IMR-90 (cell line): Measurements from ENCODE around the gene TRIM44. TPM values are rescaled to one million over a fixed set of nuclear protein-coding genes. Genes with fewer than 3 reads are reported as not detected.

ENCODE experiments used
- ATAC-seq: fragments of 200-7000 bp; cut with Tn5 transposase; 2 replicates; pipeline ENCODE4 v1.9.1; 2020; ENCODE audit warnings: low read depth, mild to moderate bottlenecking, moderate library complexity
- BruUV-seq: library from RNA; stranded (reverse); fragments of 400-500 nt; replicated peaks from 2 replicates; lab custom pipeline; 2021; lab: Mats Ljungman, UMichigan
- CTCF ChIA-PET: fragments of 300-600 bp; formaldehyde crosslinking; extraction: SDS; loops from one replicate; lab custom pipeline; 2021; ENCODE audit warnings: antibody characterized with exemption; lab: Yijun Ruan, JAX
- POLR2A ChIA-PET: fragments of 300-600 bp; sonication (Branson Sonifier 250); formaldehyde crosslinking; loops from one replicate; lab custom pipeline; 2022; ENCODE audit warnings: antibody characterized with exemption; ENCODE audit not compliant: unreplicated experiment; lab: Charles Lee
- DNase-seq: peaks from one replicate; pipeline ENCODE4 v3.0.0; 2013
- H2AFZ ChIP-seq: replicated peaks from 2 replicates; pipeline ENCODE3; 2013; ENCODE audit warnings: low read length, mild to moderate bottlenecking; ENCODE audit not compliant: poor library complexity
- H2AK5ac ChIP-seq: 2 replicates; pipeline ENCODE4 v1.6.1; 2013; ENCODE audit warnings: low read depth, low read length, inconsistent platforms
- H2AK9ac ChIP-seq: replicated peaks from 2 replicates; pipeline ENCODE3; 2013; ENCODE audit warnings: mild to moderate bottlenecking, low read depth, low read length, moderate library complexity; ENCODE audit not compliant: poor library complexity
- H2BK120ac ChIP-seq: 2 replicates; pipeline ENCODE4 v1.6.1; 2013; ENCODE audit warnings: low read depth, low read length, inconsistent platforms
- H2BK15ac ChIP-seq: 3 replicates; pipeline ENCODE4 v1.6.1; 2013; ENCODE audit warnings: low read depth, low read length, inconsistent platforms
- H2BK20ac ChIP-seq: 2 replicates; pipeline ENCODE4 v1.6.1; 2013; ENCODE audit warnings: low read depth, mild to moderate bottlenecking, inconsistent platforms, low read length, moderate library complexity
- H2BK5ac ChIP-seq: 2 replicates; pipeline ENCODE4 v1.6.1; 2013; ENCODE audit warnings: mild to moderate bottlenecking, low read depth, low read length, inconsistent platforms; ENCODE audit not compliant: poor library complexity, severe bottlenecking
- H3K14ac ChIP-seq: replicated peaks from 2 replicates; pipeline ENCODE4 v1.6.1; 2013; ENCODE audit warnings: low read depth, low read length, inconsistent platforms
- H3K18ac ChIP-seq: 2 replicates; pipeline ENCODE4 v1.6.1; 2013; ENCODE audit warnings: low read depth, low read length, control low read depth
- H3K23ac ChIP-seq: 2 replicates; pipeline ENCODE4 v1.6.1; 2013; ENCODE audit warnings: low read depth, low read length, inconsistent platforms
- H3K27ac ChIP-seq: 2 replicates; pipeline ENCODE4 v1.5.1; 2013; ENCODE audit warnings: mild to moderate bottlenecking, control low read depth, low read length; ENCODE audit not compliant: insufficient read depth
- H3K27me3 ChIP-seq: 2 replicates; pipeline ENCODE4 v1.6.1; 2013; ENCODE audit warnings: low read length; ENCODE audit not compliant: control insufficient read depth, insufficient read depth
- H3K36me3 ChIP-seq: 2 replicates; pipeline ENCODE4 v1.6.1; 2013; ENCODE audit warnings: low read length, mixed read lengths; ENCODE audit not compliant: control insufficient read depth, insufficient read depth
- H3K4ac ChIP-seq: 2 replicates; pipeline ENCODE4 v1.6.1; 2013; ENCODE audit warnings: low read depth, low read length, inconsistent platforms
- H3K4me1 ChIP-seq: 2 replicates; pipeline ENCODE4 v1.6.1; 2013; ENCODE audit warnings: low read length, mixed read lengths; ENCODE audit not compliant: control insufficient read depth, insufficient read depth
- H3K4me2 ChIP-seq: 2 replicates; pipeline ENCODE4 v1.6.1; 2013; ENCODE audit warnings: low read depth, mild to moderate bottlenecking, control low read depth, low read length, moderate library complexity
- H3K4me3 ChIP-seq: 2 replicates; pipeline ENCODE4 v1.5.1; 2013; ENCODE audit warnings: low read depth, mild to moderate bottlenecking, control low read depth, low read length, moderate library complexity; ENCODE audit not compliant: insufficient read depth
- H3K56ac ChIP-seq: 2 replicates; pipeline ENCODE4 v1.6.1; 2013; ENCODE audit warnings: low read length, inconsistent platforms; ENCODE audit not compliant: insufficient read depth; ENCODE audit errors: extremely low read depth
- H3K79me1 ChIP-seq, 2 experiments: 2 replicates each; pipeline ENCODE4 v1.6.1; 2013; ENCODE audit warnings: low read length in 2 of 2, inconsistent platforms in 1 of 2, low read depth in 1 of 2
- H3K9ac ChIP-seq: 2 replicates; pipeline ENCODE4 v1.6.1; 2013; ENCODE audit warnings: low read depth, low read length, control low read depth
- H3K9me1 ChIP-seq: 2 replicates; pipeline ENCODE4 v1.6.1; 2013; ENCODE audit warnings: low read length, inconsistent platforms; ENCODE audit not compliant: insufficient read depth
- H3K9me3 ChIP-seq: 2 replicates; pipeline ENCODE4 v1.6.1; 2013; ENCODE audit warnings: low read length; ENCODE audit not compliant: control insufficient read depth, insufficient read depth
- H4K20me1 ChIP-seq: 2 replicates; pipeline ENCODE4 v1.6.1; 2013; ENCODE audit warnings: low read length, inconsistent platforms; ENCODE audit not compliant: insufficient read depth
- H4K5ac ChIP-seq: 2 replicates; pipeline ENCODE4 v1.6.1; 2013; ENCODE audit warnings: mild to moderate bottlenecking, low read depth, low read length, control low read depth
- H4K8ac ChIP-seq, 2 experiments: 2 replicates each; pipeline ENCODE4 v1.6.1; 2013; ENCODE audit warnings: low read depth in 2 of 2, low read length in 2 of 2, control low read depth in 1 of 2, inconsistent platforms in 1 of 2
- H4K91ac ChIP-seq: 2 replicates; pipeline ENCODE4 v1.6.1; 2013; ENCODE audit warnings: low read depth, low read length, inconsistent platforms; ENCODE audit not compliant: insufficient read depth
- NFE2L2 ChIP-seq: fragments of 150-350 bp; IDR thresholded peaks from 2 replicates; pipeline ENCODE4 v1.6.1; 2016; ENCODE audit warnings: low read depth, mild to moderate bottlenecking, low read length
- WGBS, 2 experiments: methylation state at CpG; one replicate each; pipeline versions ENCODE4 v1.1.5 to v1.1.7; 2013; ENCODE audit warnings: missing lambda C conversion rate in 2 of 2; ENCODE audit not compliant: insufficient read length in 1 of 2; ENCODE audit errors: extremely low coverage in 2 of 2; 5-methylcytosine and 5-hydroxymethylcytosine counted together
- dilution Hi-C: fragments of 300-500 bp; cut with HindIII; formaldehyde crosslinking; loops from one replicate; pipeline ENCODE4 v1.14.3; 2018; ENCODE audit warnings: low sequenced_read_pairs; ENCODE audit not compliant: unreplicated experiment
- in situ Hi-C: fragments of 300-500 bp; cut with MboI; formaldehyde crosslinking; loops from 3 replicates; pipeline ENCODE4 v1.14.3; 2019; ENCODE audit warnings: low sequenced_read_pairs, inconsistent platforms, mixed read lengths
- intact Hi-C: fragments of 100-400 bp; cut with micrococcal nuclease; formaldehyde crosslinking; loops from 2 replicates; pipeline ENCODE4 v1.10.0; 2022
- polyA plus RNA-seq, 3 experiments: library from polyadenylated mRNA; depleted of rRNA; stranded (reverse); fragments of >200 nt; gene quantifications; 2 replicates each; pipeline ENCODE4 v1.2.3, GENCODE V29; 2012; ENCODE audit warnings: low replicate concordance in 1 of 3
- total RNA-seq: library from RNA; depleted of rRNA; stranded (reverse); fragments of >200 nt; gene quantifications from 2 replicates; pipeline ENCODE4 v1.2.3, GENCODE V29; 2012

Gene TRIM44
- total and polyA plus RNA-seq, 2 of the 4 experiments (the other 2 are of a cell fraction), result 50.7 to 104 TPM

DNA sequence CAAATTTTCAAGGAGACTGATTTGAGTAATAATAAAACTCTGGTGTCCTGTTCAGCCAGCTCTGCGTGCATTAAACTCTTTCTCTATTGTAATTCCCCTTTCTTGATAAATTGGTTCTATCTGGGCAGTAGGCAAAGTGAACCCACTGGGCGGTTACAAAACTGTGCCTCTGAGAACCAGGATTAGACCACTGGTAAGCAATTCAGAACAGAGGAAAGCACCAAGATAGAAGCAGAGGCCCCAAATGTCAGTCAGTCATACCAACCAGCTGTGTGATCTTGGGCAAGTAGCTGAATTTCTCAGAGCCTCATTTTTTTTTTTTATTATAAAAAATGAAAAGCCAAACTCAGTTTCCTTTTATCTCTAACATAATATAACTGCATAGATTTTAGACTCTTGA lies 54.9 kb downstream of the TRIM44 start:
- Histone ChIP-seq H3K4me1 (no peaks in the 10 kb centered on the region), H3K4me3 (no peak overlapping the region), H4K20me1 (peaks cover 36% of the 10 kb centered on the region; the same call in 1 of the 2 replicates), H3K4ac (no peak overlapping the region), H2AK9ac (no peak overlapping the region), H4K91ac (no peak overlapping the region), H3K56ac (no peak overlapping the region), H3K79me1 (peaks cover 35 to 64% of the 10 kb centered on the region in 2 experiments), H4K5ac (no peak overlapping the region), H2AFZ (no peak overlapping the region), H2BK20ac (no peak overlapping the region), H3K14ac (no peak overlapping the region), H3K18ac (no peak overlapping the region), H2BK15ac (no peak overlapping the region), H3K9ac (no peak overlapping the region), H3K27me3 (no peaks in the 10 kb centered on the region), H2AK5ac (no peak overlapping the region), H3K36me3 (no peaks in the 10 kb centered on the region), H3K23ac (no peak overlapping the region), H3K27ac (no peak overlapping the region), H3K4me2 (no peak overlapping the region), H2BK120ac (no peak overlapping the region), H3K9me1 (peaks cover 7% of the 10 kb centered on the region; the same call in 1 of the 2 replicates), H3K9me3 (no peaks in the 10 kb centered on the region), H2BK5ac (no peak overlapping the region), H4K8ac (no peak overlapping the region)
- dilution Hi-C loops (no loop called here), in situ Hi-C loops (no loop called here), intact Hi-C loops (no loop called here)
- DNase-seq, result no peak
- TF ChIP-seq NFE2L2, result no peak
- BruUV-seq, result no TSS peak
- ATAC-seq, result no peak
- no CpG with 5 or more reads among the region's 2 CpGs for WGBS, 2 experiments
- POLR2A ChIA-PET, result no interaction called here
- CTCF ChIA-PET, result interaction anchor here (0.6 kb wide), 1 partner anchor 96 kb away, joined by 5 read pairs; no protein-coding TSS in a partner anchor
